Tibial nerve (tissue), 4 donors: Measurements from ENCODE around the gene PHOX2A.

Source experiments
- EP300 ChIP-seq, 2 donors: sonication (generic); formaldehyde crosslinking; IDR thresholded peaks; one replicate each; pipeline ENCODE4 v1.6.1; 2017; ENCODE audit warnings: antibody characterized with exemption in 2 of 2, mild to moderate bottlenecking in 1 of 2
- POLR2A ChIP-seq, 2 donors: fragments of 450-650 bp; IDR thresholded peaks; one replicate each; pipeline ENCODE4 v1.6.1; 2017; ENCODE audit warnings: antibody characterized with exemption in 2 of 2, mild to moderate bottlenecking in 2 of 2, moderate library complexity in 2 of 2
- TF ChIP-seq, protein P1 (sequence below), 5 experiments: fragments of 200-600 bp in 3 of 5; fragments of 450-650 bp in 2 of 5; sonication (generic) in 3 of 5; IDR thresholded peaks; one replicate each; pipeline ENCODE4 v1.5.1; 2016 to 2019; ENCODE audit warnings: antibody characterized with exemption in 5 of 5, mild to moderate bottlenecking in 3 of 5, moderate library complexity in 2 of 5

DNA sequence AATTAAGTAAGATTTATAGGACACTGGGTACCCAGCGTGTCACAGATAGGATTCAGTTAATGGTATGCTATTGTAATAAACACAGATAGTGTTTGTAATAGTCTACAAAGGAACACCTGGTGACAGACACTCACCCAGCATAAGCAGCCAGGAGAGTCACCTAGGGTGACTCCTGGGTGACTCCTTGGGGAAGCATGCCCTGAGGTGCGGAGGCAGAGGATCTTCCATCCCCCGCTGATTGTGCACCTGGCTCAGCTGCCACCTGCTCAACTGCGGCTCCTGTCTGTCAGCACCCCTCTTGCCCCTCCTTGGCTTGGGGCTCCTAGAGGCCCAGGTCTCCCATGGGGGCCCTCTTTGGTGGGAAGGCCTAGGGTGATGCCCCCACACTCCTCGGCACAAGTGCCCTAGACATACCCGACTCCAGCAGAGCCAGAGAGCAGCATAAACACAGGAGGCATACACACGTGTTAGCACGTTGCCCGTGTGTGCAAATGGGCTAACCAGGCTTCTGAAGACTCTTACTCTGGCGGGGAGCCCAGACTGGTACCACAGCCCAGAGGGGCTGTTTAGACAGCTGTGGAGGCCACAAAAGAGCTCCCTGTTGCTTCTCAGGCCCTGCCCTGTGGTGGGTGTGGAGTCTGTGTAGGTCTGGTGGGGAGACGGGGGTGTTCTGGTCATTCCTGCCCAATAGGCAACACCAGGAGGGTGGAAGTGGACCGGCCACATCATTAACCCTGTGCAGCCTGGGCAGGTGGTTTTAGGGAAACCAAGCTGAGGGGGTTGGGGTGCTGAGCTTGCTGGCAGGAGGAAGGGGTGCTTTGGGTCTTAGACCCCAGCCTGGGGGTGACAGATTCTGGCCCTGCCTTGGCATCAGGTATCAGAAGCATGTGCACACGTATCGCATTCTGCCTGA is 16.4 kb downstream of the PHOX2A start:
- TF ChIP-seq, protein P1, sequence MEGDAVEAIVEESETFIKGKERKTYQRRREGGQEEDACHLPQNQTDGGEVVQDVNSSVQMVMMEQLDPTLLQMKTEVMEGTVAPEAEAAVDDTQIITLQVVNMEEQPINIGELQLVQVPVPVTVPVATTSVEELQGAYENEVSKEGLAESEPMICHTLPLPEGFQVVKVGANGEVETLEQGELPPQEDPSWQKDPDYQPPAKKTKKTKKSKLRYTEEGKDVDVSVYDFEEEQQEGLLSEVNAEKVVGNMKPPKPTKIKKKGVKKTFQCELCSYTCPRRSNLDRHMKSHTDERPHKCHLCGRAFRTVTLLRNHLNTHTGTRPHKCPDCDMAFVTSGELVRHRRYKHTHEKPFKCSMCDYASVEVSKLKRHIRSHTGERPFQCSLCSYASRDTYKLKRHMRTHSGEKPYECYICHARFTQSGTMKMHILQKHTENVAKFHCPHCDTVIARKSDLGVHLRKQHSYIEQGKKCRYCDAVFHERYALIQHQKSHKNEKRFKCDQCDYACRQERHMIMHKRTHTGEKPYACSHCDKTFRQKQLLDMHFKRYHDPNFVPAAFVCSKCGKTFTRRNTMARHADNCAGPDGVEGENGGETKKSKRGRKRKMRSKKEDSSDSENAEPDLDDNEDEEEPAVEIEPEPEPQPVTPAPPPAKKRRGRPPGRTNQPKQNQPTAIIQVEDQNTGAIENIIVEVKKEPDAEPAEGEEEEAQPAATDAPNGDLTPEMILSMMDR (IDR thresholded peaks at IDR 0.05): no peak
- TF ChIP-seq POLR2A (IDR thresholded peaks at IDR 0.05) (no peak), EP300 (IDR thresholded peaks at IDR 0.05) (no peak)
